ENCODE measurements around the gene KAZALD1. TPM values are rescaled to one million over a fixed set of nuclear protein-coding genes. Genes with fewer than 3 reads are reported as not detected.
"Not testable (repeated sequence)": the region's sequence is repeated elsewhere in the genome, so short reads cannot be mapped to it uniquely, and the experiment has no call there.

Gene KAZALD1
- total RNA-seq, 1 donor from 2014 or later: 12.1 TPM

DNA sequence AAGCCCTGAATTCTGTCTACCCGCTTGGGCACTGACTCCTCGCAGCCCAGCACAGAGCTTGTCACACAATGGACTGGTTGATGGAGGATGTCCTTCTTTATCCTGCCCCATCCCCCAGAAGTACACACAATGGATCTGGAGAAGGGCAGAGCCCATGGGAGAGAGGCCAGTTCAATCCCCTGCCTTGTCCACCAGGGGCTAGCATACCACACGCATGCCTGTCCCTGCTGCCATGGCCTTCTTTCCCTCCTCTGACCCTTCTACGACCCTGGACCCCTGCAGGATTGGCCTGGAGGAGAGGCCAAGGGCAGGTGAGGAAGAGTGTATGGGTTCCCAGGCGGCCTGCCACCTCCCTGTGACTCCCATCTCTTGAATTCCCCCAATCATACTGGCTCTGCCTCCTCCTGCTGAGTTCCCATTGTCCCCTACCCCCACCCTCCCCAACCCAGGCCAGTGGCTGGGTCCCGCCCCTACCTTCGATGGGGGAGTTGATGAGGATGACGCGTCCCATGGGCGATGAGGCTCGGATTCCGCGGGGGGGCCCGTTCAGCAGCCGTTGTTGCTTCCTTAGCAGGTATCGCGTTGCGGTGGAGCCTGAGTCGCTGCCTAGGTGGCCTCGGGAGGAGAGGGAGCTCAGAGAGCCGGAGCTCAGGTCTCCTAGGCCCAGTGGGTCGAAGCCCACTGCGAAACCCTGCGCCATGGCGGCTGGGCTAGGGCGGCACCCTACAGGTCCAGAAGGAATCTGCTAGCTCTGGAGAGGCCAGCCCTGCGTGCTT, 32.1 kb upstream of the KAZALD1 start:
- no peak for DNase-seq (ENCODE audit: low spot score)
- intact Hi-C loops (cut with DNase I): loop anchor here (2.0 kb wide), 1 partner anchor 31 kb away; the partner anchor contains the start of gene LZTS2

DNA sequence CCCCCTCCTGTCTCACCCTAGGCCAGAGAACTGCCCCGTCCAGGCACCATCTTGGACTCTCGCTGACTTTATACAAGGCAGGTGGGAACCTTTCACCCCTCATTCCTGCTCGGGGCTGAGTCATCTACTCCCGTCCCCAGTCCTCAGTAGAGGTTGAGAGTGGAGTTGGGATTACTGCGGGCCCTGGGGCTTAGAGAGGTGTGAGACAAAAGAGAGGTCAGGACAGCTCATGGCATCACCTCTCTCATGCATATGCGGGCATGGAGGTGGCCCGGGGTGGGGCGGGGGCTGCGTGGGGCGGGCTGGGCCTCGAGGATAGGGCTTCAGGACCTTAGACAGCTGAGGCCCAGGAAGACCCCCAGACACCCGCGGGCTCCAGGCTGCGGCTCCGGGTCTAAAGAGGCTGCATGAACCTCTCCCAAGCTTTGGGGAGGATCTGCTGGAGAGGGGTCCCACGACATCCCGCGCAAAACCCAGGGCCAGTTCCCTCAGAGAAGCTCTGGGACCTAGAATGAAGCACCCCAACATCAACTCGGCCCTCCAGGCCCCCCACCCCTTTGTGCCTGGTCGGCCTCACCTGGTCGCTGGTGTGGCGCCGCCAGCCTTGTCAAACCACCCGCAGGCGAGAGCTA, 31.2 kb upstream of the KAZALD1 start:
- intact Hi-C loops (cut with DNase I): loop anchor here (2.0 kb wide), 1 partner anchor 32 kb away; the partner anchor contains the start of gene LZTS2
- no peak for DNase-seq (ENCODE audit: low spot score)

DNA sequence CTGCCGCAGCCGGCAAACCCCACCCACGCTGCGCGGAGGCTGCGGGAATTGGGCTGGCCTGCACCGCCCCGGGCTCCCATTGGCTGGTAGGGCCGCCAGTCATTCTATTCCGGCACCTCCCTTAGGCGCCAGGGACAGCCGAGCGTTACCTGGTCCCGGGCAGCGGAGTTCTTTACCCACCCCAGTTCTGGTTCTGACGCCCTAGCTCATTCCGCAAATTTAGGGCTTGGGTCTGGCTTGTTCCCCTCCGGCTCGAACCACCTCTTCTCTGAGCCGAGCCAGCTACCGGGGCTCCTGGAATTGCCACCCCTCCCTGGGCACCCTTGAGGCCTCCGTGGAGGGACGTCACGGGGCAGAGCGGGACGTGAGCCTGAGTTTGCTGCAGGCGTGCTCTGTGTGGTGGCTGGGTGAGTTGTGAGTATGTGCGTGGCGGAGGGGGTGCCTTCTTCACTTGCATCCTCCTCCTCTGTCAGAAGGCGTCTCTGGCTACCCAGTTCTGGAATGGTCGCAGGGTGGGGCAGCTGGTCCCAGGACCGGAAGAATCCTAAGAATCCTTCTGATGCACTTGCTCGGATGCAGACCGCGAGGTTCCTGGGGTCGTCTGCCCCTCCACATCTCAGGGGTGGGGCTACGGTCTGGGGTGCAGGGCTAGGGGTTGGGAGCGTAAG, 30.5 kb upstream of the KAZALD1 start, which contains the start of the genes PDZD7 and SFXN3:
Gene PDZD7, minus strand, starts transcription at position 2 of the 668 bp plus-strand sequence. CDS start 910 bp downstream, outside the sequence.
Gene SFXN3, plus strand, starts transcription at position 107 of the 668 bp plus-strand sequence. CDS start 3,461 bp downstream, outside the sequence.
- DNase-seq (ENCODE audit: low spot score): peak; percentile 99
- intact Hi-C loops (cut with DNase I): loop anchor here (2.0 kb wide), 1 partner anchor 32 kb away; the partner anchor contains the start of gene LZTS2

DNA sequence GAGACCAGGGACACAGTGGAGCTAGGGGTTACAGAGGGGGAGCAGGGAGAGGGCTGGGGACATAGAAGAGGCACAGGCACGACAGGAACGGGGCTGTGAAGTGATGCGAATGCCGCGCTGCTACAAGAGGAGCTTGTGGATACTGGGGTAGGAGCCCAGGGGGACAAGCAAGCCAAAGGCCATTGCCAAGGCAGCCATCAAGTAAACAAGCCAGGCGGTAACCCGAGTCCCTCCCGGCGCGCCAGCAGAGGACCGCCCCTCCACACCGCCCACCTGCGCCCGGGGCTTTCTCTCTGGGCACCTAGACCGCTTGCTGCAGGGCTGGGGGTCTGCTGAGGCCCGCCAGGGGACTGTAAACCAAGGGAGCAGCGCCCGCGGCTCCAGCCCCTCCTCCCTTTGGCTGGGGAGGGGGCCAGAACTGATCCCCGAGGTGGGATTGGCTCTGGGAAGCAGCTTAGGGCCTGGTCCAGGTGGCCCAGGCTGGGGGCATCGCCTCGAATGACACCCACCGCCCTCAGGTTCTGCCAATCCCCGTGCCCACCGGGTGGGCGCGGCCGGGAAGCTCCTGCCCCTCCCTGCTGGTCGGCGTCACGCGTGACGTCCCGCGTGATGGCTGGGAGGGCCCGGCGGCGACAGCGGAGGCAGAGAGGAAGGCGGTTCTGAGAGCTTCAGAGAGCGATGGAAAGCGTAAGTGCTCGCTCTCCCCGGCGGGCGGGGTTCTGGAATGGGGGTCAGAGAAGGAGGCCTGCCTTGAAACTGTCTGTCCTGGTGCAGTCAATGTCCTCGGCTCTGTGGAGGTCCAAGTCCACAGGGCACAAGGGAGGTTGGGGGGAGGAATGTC, 29.8 kb upstream of the KAZALD1 start:
- intact Hi-C loops (cut with DNase I): loop anchor here (2.0 kb wide), 1 partner anchor 33 kb away; the partner anchor contains the start of gene LZTS2
- DNase-seq (ENCODE audit: low spot score): peak; percentile 94

DNA sequence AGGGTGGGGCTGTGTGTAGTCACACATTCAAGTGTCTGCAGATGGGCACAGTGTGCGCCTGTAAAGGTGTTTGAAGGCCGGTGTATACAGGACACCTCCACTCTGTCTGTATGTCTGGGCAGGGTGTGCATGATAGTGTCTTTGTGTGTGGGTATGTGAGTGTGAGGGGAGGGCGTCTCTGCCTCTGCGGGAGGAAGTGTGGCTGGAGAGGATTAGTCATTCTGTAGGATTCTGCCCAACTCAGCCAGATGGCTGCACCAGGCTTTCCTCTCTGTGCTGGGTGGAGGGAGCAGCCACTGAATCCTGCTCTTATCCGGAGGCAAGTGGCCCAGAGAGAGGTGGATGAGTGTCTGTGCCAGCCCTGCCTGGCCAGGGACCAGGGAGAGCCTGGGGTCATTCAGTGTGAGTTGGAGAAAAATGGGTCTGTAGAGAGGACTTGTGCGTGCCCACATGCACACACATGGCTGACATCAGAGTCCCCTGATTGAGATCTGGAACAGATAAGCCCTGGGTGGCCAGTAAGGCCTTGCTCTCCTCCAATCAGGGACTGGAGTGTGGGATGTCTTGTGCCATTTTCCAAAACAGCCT, 29.1 kb upstream of the KAZALD1 start:
- intact Hi-C loops (cut with DNase I): no loop called here
- peak; percentile 84 for DNase-seq (ENCODE audit: low spot score)

DNA sequence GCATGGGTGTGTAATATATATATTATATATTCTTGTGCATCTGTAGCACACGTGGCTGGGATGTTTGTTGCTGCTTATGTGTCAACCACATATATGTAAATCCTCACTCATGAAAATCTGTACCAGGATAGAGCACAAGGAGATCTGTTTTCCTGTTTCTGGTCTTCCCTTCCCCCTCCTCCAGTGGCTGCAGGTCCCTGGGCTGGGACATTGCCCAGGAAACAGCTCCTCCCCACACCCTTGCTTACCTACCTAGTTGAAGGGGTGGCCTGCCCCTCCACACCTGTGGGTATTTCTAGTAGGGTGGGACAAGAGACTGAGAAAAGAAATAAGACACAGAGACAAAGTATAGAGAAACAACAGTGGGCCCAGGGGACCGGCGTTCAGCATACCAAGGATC, 28.5 kb upstream of the KAZALD1 start:
- intact Hi-C loops (cut with DNase I): no loop called here
- no peak for DNase-seq (ENCODE audit: low spot score)

DNA sequence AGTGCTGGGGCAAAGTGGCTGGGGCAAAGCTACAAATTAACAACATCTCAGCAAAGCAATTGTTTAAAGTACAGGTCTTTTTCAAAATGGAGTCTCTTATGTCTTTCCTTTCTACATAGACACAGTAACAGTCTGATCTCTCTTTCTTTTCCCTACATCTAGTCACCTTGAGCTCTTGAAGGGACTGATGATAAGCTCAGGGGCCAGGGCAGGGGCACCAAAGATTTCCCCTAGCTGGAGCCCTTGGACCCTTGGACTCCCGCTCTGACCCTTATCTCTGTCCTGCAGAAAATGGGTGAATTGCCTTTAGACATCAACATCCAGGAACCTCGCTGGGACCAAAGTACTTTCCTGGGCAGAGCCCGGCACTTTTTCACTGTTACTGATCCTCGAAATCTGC, 27.4 kb upstream of the KAZALD1 start:
- DNase-seq (ENCODE audit: low spot score); intact Hi-C loops (cut with DNase I): not testable (repeated sequence)

DNA sequence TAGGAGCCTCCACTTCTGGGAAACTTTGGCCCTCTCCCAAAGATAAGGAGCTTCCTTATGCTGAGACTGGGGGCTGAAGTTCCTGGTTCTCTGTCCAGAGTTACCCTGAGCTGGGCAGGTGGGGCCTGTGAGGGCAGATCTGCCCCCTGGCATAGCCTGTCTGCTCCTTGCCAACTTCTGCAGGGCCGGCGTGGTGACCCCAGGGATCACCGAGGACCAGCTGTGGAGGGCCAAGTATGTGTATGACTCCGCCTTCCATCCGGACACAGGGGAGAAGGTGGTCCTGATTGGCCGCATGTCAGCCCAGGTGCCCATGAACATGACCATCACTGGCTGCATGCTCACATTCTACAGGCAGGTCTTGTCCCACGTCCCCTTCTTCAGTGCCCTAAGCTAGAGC, 26.5 kb upstream of the KAZALD1 start:
- no peak for DNase-seq (ENCODE audit: low spot score)
- intact Hi-C loops (cut with DNase I): no loop called here

DNA sequence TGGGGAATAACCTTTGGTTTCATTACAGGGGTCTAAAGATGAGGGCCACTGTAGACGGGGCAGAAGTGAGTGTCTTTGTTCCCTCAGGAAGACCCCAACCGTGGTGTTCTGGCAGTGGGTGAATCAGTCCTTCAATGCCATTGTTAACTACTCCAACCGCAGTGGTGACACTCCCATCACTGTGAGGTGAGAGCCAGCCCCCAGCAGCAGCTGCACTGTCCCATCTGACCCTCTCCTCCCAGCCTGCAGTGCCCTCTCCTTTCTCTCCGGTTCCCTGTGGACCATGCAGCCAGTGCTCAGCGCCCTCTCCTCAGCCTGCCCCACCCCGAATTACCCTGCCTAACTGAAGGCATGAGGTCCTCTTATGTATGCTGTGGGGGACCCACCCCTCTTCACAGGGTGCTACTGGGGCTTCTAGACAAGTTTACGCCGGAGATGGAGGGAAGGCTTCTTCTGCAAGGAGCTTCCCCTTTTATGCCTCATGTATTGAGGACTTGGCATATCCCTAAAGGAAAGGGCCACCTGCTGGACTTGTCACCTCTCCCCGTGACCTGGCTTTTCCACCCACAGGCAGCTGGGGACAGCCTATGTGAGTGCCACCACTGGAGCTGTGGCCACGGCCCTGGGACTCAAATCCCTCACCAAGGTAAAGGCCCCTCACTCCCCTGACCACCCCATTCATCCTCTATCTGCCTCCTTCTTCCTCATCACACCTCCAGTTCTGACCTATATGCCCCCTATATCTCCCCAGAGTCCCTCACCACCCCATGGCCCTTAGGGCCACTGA, 25.7 kb upstream of the KAZALD1 start:
- DNase-seq (ENCODE audit: low spot score): no peak
- intact Hi-C loops (cut with DNase I): no loop called here

DNA sequence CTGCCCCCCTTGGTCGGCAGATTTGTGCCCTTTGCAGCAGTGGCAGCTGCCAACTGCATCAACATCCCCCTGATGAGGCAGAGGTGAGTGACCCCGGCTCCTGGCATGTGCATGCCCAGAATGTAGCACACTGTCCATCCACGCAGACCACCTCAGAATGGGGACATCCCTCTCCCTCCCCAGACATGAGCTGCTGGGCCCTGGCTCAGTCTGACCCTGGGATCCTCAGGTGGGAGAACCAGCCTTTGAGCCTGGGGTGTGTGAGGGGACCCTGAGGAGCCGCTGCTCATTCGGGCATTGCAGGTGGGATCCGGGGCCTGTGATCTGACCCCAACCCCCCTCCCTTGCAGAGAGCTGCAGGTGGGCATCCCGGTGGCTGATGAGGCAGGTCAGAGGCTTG, 25.1 kb upstream of the KAZALD1 start:
- no peak for DNase-seq (ENCODE audit: low spot score)
- intact Hi-C loops (cut with DNase I): no loop called here

DNA sequence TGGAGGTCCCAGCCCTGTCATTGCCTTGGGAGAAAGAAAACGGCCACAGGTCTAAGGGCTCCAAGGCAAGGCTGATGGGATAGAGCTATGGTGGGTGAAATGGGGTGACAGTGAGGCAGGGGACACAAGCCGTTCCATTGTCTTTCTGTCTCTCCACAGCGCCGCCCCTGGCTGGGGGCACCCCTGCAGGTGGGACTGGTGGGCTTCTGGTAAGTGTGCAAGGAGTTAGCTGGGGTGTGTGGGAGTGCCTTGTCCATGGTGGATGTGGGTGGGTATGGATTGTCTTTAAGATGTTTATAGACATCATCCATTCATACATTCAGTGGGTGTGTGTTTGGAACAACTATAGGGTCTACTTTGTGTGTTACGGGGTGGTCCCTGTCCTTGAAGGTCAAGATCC, 23.3 kb upstream of the KAZALD1 start:
- no peak for DNase-seq (ENCODE audit: low spot score)
- intact Hi-C loops (cut with DNase I): no loop called here

DNA sequence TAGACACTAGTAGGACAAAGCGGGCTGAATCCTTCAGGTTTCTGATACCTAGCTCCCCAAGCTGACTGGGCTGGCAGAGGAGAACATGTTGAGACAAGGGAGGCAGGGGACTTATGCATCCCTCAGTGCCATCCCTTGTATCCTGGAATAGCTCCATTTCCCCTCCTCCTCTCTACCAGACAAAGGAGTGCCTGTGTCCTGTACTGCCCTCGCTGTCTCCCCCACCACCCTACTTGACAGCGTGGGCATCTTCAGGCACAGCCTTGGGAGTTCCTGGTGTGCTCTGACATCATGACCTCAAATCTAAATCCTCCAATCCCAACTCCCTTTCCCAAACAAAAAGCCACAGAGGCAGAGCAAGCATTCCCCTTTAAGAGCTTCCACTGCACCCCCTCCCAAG, 21.7 kb upstream of the KAZALD1 start:
- DNase-seq (ENCODE audit: low spot score): no peak
- intact Hi-C loops (cut with DNase I): no loop called here

DNA sequence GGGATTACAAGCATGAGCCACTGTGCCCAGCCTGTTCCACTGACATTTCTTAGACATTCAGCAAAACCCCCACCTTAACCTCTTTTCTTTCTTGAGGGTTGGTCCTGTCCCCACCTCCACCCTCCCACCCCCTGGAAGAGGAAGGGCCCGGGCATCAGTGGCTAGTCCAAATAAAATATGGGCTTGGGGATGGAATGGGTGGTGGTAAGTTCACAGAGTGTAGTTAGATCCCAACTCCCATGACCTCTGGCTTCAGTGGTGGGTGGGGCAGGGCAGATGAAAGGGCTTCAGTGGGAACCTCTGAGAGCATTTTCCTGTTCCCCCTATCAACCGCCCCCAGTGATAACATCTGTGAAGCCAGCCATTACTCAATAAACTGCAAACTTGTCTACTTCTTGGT, 20.9 kb upstream of the KAZALD1 start:
- intact Hi-C loops (cut with DNase I): loop anchor here (1.0 kb wide), 1 partner anchor 26 kb away; no protein-coding TSS in a partner anchor
- DNase-seq (ENCODE audit: low spot score): no peak

DNA sequence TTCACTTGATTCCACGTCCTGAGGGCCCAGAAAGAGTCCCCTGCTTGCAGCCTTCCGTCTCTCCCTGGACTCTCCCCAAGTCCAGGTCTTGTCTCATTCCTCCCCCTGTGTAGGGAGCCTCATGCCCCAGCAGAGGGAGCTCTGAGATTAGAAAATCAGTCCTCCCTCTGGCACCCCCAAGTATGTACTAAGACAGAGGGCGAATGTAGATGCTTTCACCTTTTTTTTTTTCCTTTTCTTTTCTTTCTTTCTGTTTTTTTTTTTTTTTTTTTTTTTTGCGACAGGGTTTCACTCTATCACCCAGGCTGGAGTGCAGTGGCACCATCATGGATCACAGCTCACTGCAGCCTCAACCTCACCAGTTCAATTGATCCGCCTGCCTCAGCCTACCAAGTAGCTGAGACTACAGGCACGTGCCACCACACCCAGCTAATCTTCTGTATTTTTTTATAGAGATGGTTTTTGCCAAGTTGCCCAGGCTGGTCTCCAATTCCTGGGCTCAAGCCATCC, 20.5 kb upstream of the KAZALD1 start:
- intact Hi-C loops (cut with DNase I): loop anchor here (1.0 kb wide), 1 partner anchor 26 kb away; no protein-coding TSS in a partner anchor

DNA sequence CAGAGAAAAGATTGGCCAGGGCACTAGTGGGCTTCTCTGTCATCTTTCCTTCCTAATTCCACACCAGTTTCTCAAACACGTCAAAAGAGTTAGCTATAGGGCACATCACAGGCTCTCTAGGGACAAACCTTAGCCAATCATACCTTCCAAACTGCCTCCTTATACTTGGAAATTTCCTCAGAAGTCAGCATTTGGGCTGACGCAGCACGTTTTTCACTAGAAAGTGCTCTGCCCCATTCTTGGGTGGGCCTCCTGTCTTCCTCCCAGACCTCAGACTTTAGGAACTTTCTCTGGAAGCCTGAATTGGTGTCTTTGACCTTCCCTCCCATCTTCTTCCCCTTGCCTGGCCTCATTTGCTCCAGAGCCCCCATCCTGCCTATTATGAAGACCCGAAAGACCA, 19.7 kb upstream of the KAZALD1 start:
- intact Hi-C loops (cut with DNase I): no loop called here
- DNase-seq (ENCODE audit: low spot score): no peak

More for the DNA sequence above, 20.5 kb upstream of the KAZALD1 start:
- DNase-seq (ENCODE audit: low spot score): no peak

DNA sequence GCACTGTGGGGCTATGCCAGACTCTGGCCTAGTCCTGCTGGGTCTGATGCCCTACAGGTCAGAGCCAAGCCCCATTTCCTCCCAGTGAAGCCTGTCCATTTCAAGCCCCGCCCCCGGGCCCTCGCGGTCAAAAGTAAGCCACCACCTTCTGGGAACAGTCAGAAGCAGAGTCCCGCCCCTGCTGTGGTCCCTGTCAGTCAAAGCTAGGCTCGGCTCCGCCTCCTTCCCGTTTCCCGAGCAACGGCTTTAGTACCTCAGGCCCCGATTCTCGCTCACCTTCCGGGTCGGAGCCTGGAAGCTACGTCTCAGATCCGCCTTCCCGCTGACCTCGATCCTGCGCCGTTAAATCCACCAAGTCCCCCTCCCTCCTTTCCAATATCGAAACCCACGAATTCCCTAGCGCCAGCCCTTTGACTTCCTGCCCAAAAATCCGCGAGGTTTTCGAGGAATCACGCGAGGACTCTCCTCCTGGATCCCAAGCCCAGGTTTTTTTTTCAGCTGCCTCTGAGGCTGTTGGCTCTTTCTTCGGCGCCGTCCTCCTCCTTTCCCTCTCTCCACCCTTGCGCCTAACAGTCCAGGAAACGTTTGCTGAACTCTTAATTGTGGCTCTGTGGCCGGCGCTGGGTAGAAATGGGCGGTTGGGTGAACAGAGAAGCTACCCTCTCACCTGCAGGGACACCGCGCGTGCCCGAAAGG, 19.0 kb upstream of the KAZALD1 start:
- DNase-seq (ENCODE audit: low spot score): peak; percentile 97
- intact Hi-C loops (cut with DNase I): no loop called here

DNA sequence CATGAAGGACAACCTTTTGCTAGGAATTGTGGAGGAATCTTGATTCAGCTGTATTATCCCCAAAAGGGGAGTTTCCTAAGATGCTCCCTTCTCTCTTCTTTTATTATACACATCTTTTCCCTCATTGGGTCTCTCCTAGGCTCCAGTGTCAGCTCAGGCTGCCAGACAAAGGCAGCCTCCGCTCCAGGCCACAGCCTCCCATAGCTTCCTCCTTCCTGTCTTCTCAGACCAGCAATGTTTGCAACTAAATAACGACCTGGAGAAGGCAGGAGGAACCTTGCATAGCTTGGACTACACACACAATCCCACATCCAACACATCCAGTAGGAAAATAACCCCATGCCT, 18.5 kb upstream of the KAZALD1 start:
- DNase-seq (ENCODE audit: low spot score): no peak
- intact Hi-C loops (cut with DNase I): no loop called here
